LHCN-M2 (cell line): ENCODE measurements around the gene EXOSC10. TPM values are rescaled to one million over a fixed set of nuclear protein-coding genes. Genes with fewer than 3 reads are reported as not detected.
"Not testable (repeated sequence)": the region's sequence is repeated elsewhere in the genome, so short reads cannot be mapped to it uniquely, and the experiment has no call there.

Experiments
- DNase-seq: peaks from one replicate; pipeline ENCODE4 v3.0.0-alpha.2; 2012; ENCODE audit warnings: low read depth
- total RNA-seq: library from RNA; depleted of rRNA; stranded (reverse); fragments of >200 nt; gene quantifications from 2 replicates; pipeline ENCODE4 v1.2.3, GENCODE V29; 2014

EXOSC10 gene
- total RNA-seq, 1 experiment from 2014 or later, result 62.1 TPM

- DNase-seq, result no peak
These were observed 55.4 kb downstream of the EXOSC10 start for GRCh38 chr1:11044086-11044848.

GRCh38 chr1:11042995-11043874 is 56.4 kb downstream of the EXOSC10 start:
- DNase-seq, result no peak

- DNase-seq, result no peak
These were observed 57.6 kb downstream of the EXOSC10 start for GRCh38 chr1:11042065-11042464.

GRCh38 chr1:11041048-11041447 is 58.6 kb downstream of the EXOSC10 start:
- no peak for DNase-seq

GRCh38 chr1:11040105-11040429 is 59.6 kb downstream of the EXOSC10 start:
- not testable (repeated sequence) for DNase-seq

GRCh38 chr1:11039351-11040104 is 60.1 kb downstream of the EXOSC10 start:
- no peak for DNase-seq

- peak; percentile 73 for DNase-seq
These were observed 61.9 kb downstream of the EXOSC10 start for GRCh38 chr1:11037740-11038182.

GRCh38 chr1:11037019-11037739 is 62.5 kb downstream of the EXOSC10 start:
- DNase-seq, result not testable (repeated sequence)

- no peak for DNase-seq
These were observed 67.9 kb downstream of the EXOSC10 start for GRCh38 chr1:11031624-11032262.

GRCh38 chr1:11030865-11031264 is 68.8 kb downstream of the EXOSC10 start:
- DNase-seq, result no peak

- DNase-seq, result no peak
These were observed 71.7 kb downstream of the EXOSC10 start for GRCh38 chr1:11028018-11028417.

GRCh38 chr1:11027316-11027715 is 72.4 kb downstream of the EXOSC10 start:
- peak; percentile 31 for DNase-seq

GRCh38 chr1:11026903-11027302 is 72.8 kb downstream of the EXOSC10 start:
- no peak for DNase-seq

GRCh38 chr1:11026052-11026451 is 73.6 kb downstream of the EXOSC10 start:
- no peak for DNase-seq

GRCh38 chr1:11025618-11026017 is 74.1 kb downstream of the EXOSC10 start:
- DNase-seq, result no peak

GRCh38 chr1:11024874-11025203 is 74.8 kb downstream of the EXOSC10 start:
- no peak for DNase-seq

- no peak for DNase-seq
These were observed 75.4 kb downstream of the EXOSC10 start for GRCh38 chr1:11024154-11024873.

GRCh38 chr1:11023201-11023600 is 76.5 kb downstream of the EXOSC10 start:
- no peak for DNase-seq

- no peak for DNase-seq
These were observed 79.7 kb downstream of the EXOSC10 start for GRCh38 chr1:11019971-11020370.

GRCh38 chr1:11019358-11019757 is 80.3 kb downstream of the EXOSC10 start:
- DNase-seq, result not testable (repeated sequence)
